DND-41 (cell line): ENCODE data around the gene LIMS2.
A peak's percentile ranks its signal among the peaks of the same experiment; 100 is the strongest.

ENCODE experiments used
- ATAC-seq: fragments of 200-7000 bp; cut with Tn5 transposase; 3 replicates; pipeline ENCODE4 v1.9.1; 2021; ENCODE audit warnings: low read depth; ENCODE audit not compliant: insufficient read depth
- DNase-seq: peaks from one replicate; pipeline ENCODE4 v3.0.0-alpha.2; 2020
- H2AFZ ChIP-seq: 2 replicates; pipeline ENCODE4 v1.6.0; 2012; ENCODE audit warnings: low read depth, low read length
- H3K27ac ChIP-seq: 2 replicates; pipeline ENCODE4 v1.5.1; 2012; ENCODE audit warnings: low read length, inconsistent platforms
- H3K27me3 ChIP-seq: fragments of 200-600 bp; sonication (generic); 2 replicates; pipeline ENCODE4 v1.6.0; 2012; ENCODE audit warnings: low read length, mild to moderate bottlenecking, inconsistent platforms; ENCODE audit not compliant: insufficient read depth, poor library complexity
- H3K36me3 ChIP-seq: 2 replicates; pipeline ENCODE4 v1.5.1; 2012; ENCODE audit warnings: low read length, inconsistent platforms; ENCODE audit not compliant: insufficient read depth
- H3K4me1 ChIP-seq: 2 replicates; pipeline ENCODE4 v1.5.1; 2012; ENCODE audit warnings: mild to moderate bottlenecking, low read length; ENCODE audit not compliant: insufficient read depth
- H3K4me2 ChIP-seq: 2 replicates; pipeline ENCODE4 v1.6.0; 2012; ENCODE audit warnings: mild to moderate bottlenecking, moderate library complexity, low read length, inconsistent platforms; ENCODE audit not compliant: insufficient read depth
- H3K4me3 ChIP-seq, 2 experiments: fragments of 200-600 bp in 1 of 2; shearing (Covaris generic) in 1 of 2; 2 replicates each; pipeline ENCODE4 v1.5.1; 2012 to 2016; ENCODE audit warnings: inconsistent platforms in 2 of 2, low read length in 2 of 2, mild to moderate bottlenecking in 2 of 2, low read depth in 1 of 2, moderate library complexity in 1 of 2
- H3K79me2 ChIP-seq: 2 replicates; pipeline ENCODE4 v1.6.0; 2012; ENCODE audit warnings: low read length, inconsistent platforms; ENCODE audit not compliant: insufficient read depth
- H3K9ac ChIP-seq: 2 replicates; pipeline ENCODE4 v1.6.0; 2012; ENCODE audit warnings: low read depth, mild to moderate bottlenecking, inconsistent platforms, low read length, moderate library complexity
- H3K9me3 ChIP-seq: 2 replicates; pipeline ENCODE4 v1.5.1; 2012; ENCODE audit warnings: low read length, moderate library complexity, mild to moderate bottlenecking, inconsistent platforms; ENCODE audit not compliant: insufficient read depth, severe bottlenecking
- H4K20me1 ChIP-seq: 2 replicates; pipeline ENCODE4 v1.6.0; 2012; ENCODE audit warnings: low read length; ENCODE audit not compliant: insufficient read depth
- EZH2 ChIP-seq: IDR thresholded peaks from 3 replicates; pipeline ENCODE4 v1.6.1; 2012; ENCODE audit warnings: borderline replicate concordance, low read depth, mild to moderate bottlenecking, moderate library complexity, low read length, inconsistent platforms; ENCODE audit not compliant: severe bottlenecking
- TF ChIP-seq, protein P1 (sequence below): IDR thresholded peaks from 2 replicates; pipeline ENCODE4 v1.5.1; 2012; ENCODE audit warnings: borderline replicate concordance, low read length, moderate library complexity, mild to moderate bottlenecking; ENCODE audit not compliant: poor library complexity, severe bottlenecking; ENCODE audit errors: extremely low read depth

Gene LIMS2

GRCh38 chr2:127649684-127650040, 25.7 kb downstream of the LIMS2 start:
- no peaks in the 10 kb centered on the region for H3K79me2 ChIP-seq
- peak overlapping the region; percentile 51 for H3K9ac ChIP-seq
- H3K4me3 ChIP-seq = peak overlapping the region in 1 of 2 experiments; percentile 10; a peak in 1 of 4 replicates
- H3K27me3 ChIP-seq = no peaks in the 10 kb centered on the region
- no peak for TF ChIP-seq EZH2
- TF ChIP-seq, protein P1, sequence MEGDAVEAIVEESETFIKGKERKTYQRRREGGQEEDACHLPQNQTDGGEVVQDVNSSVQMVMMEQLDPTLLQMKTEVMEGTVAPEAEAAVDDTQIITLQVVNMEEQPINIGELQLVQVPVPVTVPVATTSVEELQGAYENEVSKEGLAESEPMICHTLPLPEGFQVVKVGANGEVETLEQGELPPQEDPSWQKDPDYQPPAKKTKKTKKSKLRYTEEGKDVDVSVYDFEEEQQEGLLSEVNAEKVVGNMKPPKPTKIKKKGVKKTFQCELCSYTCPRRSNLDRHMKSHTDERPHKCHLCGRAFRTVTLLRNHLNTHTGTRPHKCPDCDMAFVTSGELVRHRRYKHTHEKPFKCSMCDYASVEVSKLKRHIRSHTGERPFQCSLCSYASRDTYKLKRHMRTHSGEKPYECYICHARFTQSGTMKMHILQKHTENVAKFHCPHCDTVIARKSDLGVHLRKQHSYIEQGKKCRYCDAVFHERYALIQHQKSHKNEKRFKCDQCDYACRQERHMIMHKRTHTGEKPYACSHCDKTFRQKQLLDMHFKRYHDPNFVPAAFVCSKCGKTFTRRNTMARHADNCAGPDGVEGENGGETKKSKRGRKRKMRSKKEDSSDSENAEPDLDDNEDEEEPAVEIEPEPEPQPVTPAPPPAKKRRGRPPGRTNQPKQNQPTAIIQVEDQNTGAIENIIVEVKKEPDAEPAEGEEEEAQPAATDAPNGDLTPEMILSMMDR = peak; percentile 88
- H3K27ac ChIP-seq = peak overlapping the region; percentile 92
- H3K9me3 ChIP-seq = no peaks in the 10 kb centered on the region
- H2AFZ ChIP-seq = peak overlapping the region; percentile 74
- H3K36me3 ChIP-seq = no peaks in the 10 kb centered on the region
- ATAC-seq (peak; percentile 77), DNase-seq (peak; percentile 90)
- H3K4me2 ChIP-seq = peak overlapping the region; percentile 56
- H4K20me1 ChIP-seq = no peaks in the 10 kb centered on the region
- peaks cover 62% of the 10 kb centered on the region for H3K4me1 ChIP-seq

DNA sequence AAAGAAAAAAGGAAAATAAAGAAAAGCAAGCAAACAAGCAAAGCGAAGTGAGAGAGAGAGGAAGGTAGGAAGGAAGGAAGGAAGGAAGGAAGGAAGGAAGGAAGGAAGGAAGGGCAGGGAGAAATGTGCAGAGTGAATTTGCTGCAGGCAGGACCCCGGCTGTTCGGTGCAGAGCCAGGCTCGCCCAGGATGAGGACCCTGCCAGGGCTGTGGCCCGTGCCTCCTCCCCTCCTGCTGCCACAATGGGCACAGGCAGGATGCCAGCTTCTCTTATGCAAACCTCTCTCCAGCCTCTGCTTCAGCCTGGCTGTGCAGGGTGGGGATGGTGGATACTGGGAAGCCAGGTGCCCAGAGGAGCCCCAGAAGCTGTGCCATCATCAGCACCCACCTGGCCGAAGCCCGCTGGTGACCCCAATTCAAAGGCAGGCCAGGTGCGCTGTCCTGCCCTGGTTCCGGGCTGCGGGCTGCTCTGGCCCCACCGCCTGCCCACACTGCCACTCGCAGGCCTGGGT, 26.2 kb downstream of the LIMS2 start:
- Histone ChIP-seq H3K36me3 (no peaks in the 10 kb centered on the region), H3K9ac (peak overlapping the region; percentile 51), H3K4me2 (peak overlapping the region; percentile 56), H3K27ac (peak overlapping the region; percentile 92), H3K27me3 (no peaks in the 10 kb centered on the region), H3K4me1 (peaks cover 64% of the 10 kb centered on the region), H4K20me1 (no peaks in the 10 kb centered on the region), H3K4me3 (peak overlapping the region in 1 of 2 experiments; percentile 10; a peak in 1 of 4 replicates), H2AFZ (peak overlapping the region; percentile 74), H3K9me3 (no peaks in the 10 kb centered on the region), H3K79me2 (no peaks in the 10 kb centered on the region)
- TF ChIP-seq, protein P1 = no peak
- no peak for TF ChIP-seq EZH2
- peak; percentile 65 for ATAC-seq
- DNase-seq = peak; percentile 73

GRCh38 chr2:127648321-127648720, 27.0 kb downstream of the LIMS2 start:
- peak overlapping the region; percentile 32 for H3K4me2 ChIP-seq
- DNase-seq (no peak), ATAC-seq (no peak)
- no peak overlapping the region for H3K4me3 ChIP-seq
- peak overlapping the region; percentile 32 for H3K9ac ChIP-seq
- H3K9me3 ChIP-seq = no peaks in the 10 kb centered on the region
- TF ChIP-seq, protein P1 = no peak
- TF ChIP-seq EZH2 = no peak
- H3K4me1 ChIP-seq = peaks cover 69% of the 10 kb centered on the region
- H3K36me3 ChIP-seq = no peaks in the 10 kb centered on the region
- H3K27ac ChIP-seq = peak overlapping the region; percentile 71
- no peaks in the 10 kb centered on the region for H3K79me2 ChIP-seq
- no peaks in the 10 kb centered on the region for H4K20me1 ChIP-seq
- H3K27me3 ChIP-seq = no peaks in the 10 kb centered on the region
- no peak overlapping the region for H2AFZ ChIP-seq
